GM23248 (cell line): ENCODE measurements around the gene PIP5K1C.

Source experiments
- EZH2 ChIP-seq: fragments of 200-600 bp; sonication (generic); IDR thresholded peaks from 2 replicates; pipeline ENCODE4 v1.6.1; 2018; ENCODE audit warnings: antibody characterized with exemption, mild to moderate bottlenecking; ENCODE audit not compliant: insufficient read depth, poor library complexity, severe bottlenecking
- EZH2phosphoT487 ChIP-seq: fragments of 200-600 bp; sonication (generic); IDR thresholded peaks from 2 replicates; pipeline ENCODE4 v1.6.1; 2018; ENCODE audit warnings: antibody characterized with exemption, moderate library complexity, mild to moderate bottlenecking, low read depth; ENCODE audit not compliant: insufficient read depth

GRCh38 chr19:3646336-3647092 is 53.8 kb downstream of the PIP5K1C start:
- TF ChIP-seq EZH2phosphoT487 (no peak), EZH2 (no peak)
